Liver (tissue), 9 donors: ENCODE data around the gene RGR. TPM values are rescaled to one million over a fixed set of nuclear protein-coding genes. Genes with fewer than 3 reads are reported as not detected.

Source experiments
- DNase-seq: peaks from one replicate; pipeline ENCODE4 v3.0.0-alpha.2; 2017; ENCODE audit warnings: low spot score
- H3K27ac ChIP-seq, 2 donors: one replicate each; pipeline ENCODE4 v1.7.0; 2013; ENCODE audit warnings: inconsistent platforms in 2 of 2, low read length in 2 of 2, control low read depth in 1 of 2, low read depth in 1 of 2, mild to moderate bottlenecking in 1 of 2
- H3K27me3 ChIP-seq, 4 donors: one replicate each; pipeline versions ENCODE4 v1.6.1 to v1.7.0; 2013; ENCODE audit warnings: low read length in 3 of 4, inconsistent platforms in 1 of 4, mild to moderate bottlenecking in 1 of 4, moderate library complexity in 1 of 4; ENCODE audit not compliant: control insufficient read depth in 4 of 4, insufficient read depth in 4 of 4
- H3K36me3 ChIP-seq, 4 donors: one replicate each; pipeline versions ENCODE4 v1.6.1 to v1.7.0; 2013; ENCODE audit warnings: low read length in 3 of 4, mild to moderate bottlenecking in 3 of 4, low read depth in 1 of 4, moderate library complexity in 1 of 4; ENCODE audit not compliant: control insufficient read depth in 4 of 4, insufficient read depth in 3 of 4
- H3K4me1 ChIP-seq, 4 donors: one replicate each; pipeline versions ENCODE4 v1.6.1 to v1.7.0; 2013; ENCODE audit warnings: low read length in 3 of 4, mild to moderate bottlenecking in 3 of 4, moderate library complexity in 1 of 4; ENCODE audit not compliant: control insufficient read depth in 4 of 4, insufficient read depth in 4 of 4
- H3K4me3 ChIP-seq, 3 donors: one replicate each; pipeline versions ENCODE4 v1.6.1 to v1.7.0; 2013; ENCODE audit warnings: low read length in 3 of 3, control low read depth in 1 of 3, low read depth in 1 of 3, mild to moderate bottlenecking in 1 of 3
- H3K9ac ChIP-seq, 2 donors: one replicate each; pipeline ENCODE4 v1.7.0; 2013; ENCODE audit warnings: low read length in 2 of 2, mild to moderate bottlenecking in 2 of 2, moderate library complexity in 2 of 2, control low read depth in 1 of 2, low read depth in 1 of 2
- H3K9me3 ChIP-seq, 4 donors: one replicate each; pipeline versions ENCODE4 v1.6.1 to v1.7.0; 2013; ENCODE audit warnings: low read length in 3 of 4; ENCODE audit not compliant: control insufficient read depth in 4 of 4
- ATF3 ChIP-seq: IDR thresholded peaks from 2 replicates; pipeline ENCODE4 v1.6.1; 2016; ENCODE audit warnings: antibody characterized with exemption
- CTCF ChIP-seq: fragments of 150-350 bp; IDR thresholded peaks from 2 replicates; pipeline ENCODE4 v1.5.1; 2017; ENCODE audit warnings: improper control_type of control experiment, low read depth, low read length; ENCODE audit not compliant: missing input control
- FOXA1 ChIP-seq: IDR thresholded peaks from 2 replicates; pipeline ENCODE4 v1.6.1; 2016; ENCODE audit warnings: antibody characterized with exemption
- FOXA2 ChIP-seq: IDR thresholded peaks from 2 replicates; pipeline ENCODE4 v1.6.1; 2016; ENCODE audit warnings: antibody characterized with exemption
- GABPA ChIP-seq, 2 donors: IDR thresholded peaks in 1 of 2; conservative IDR thresholded peaks in 1 of 2; 2 replicates each; pipeline ENCODE4 v1.6.1; 2016; ENCODE audit warnings: antibody characterized with exemption in 2 of 2, mild to moderate bottlenecking in 1 of 2, moderate library complexity in 1 of 2
- HNF4A ChIP-seq, 2 donors: conservative IDR thresholded peaks; 2 replicates each; pipeline ENCODE4 v1.6.1; 2016; ENCODE audit warnings: antibody characterized with exemption in 2 of 2, mild to moderate bottlenecking in 2 of 2
- HNF4G ChIP-seq: IDR thresholded peaks from 2 replicates; pipeline ENCODE4 v1.6.1; 2016; ENCODE audit warnings: antibody characterized with exemption
- JUND ChIP-seq, 2 donors: IDR thresholded peaks; 2 replicates each; pipeline ENCODE4 v1.6.1; 2016; ENCODE audit warnings: antibody characterized with exemption in 2 of 2
- MAX ChIP-seq: IDR thresholded peaks from 2 replicates; pipeline ENCODE4 v1.6.1; 2016; ENCODE audit warnings: antibody characterized with exemption
- NR2F2 ChIP-seq: IDR thresholded peaks from 2 replicates; pipeline ENCODE4 v1.6.1; 2016; ENCODE audit warnings: antibody characterized with exemption
- RAD21 ChIP-seq, 2 donors: IDR thresholded peaks; 2 replicates each; pipeline ENCODE4 v1.6.1; 2016; ENCODE audit warnings: antibody characterized with exemption in 2 of 2, mild to moderate bottlenecking in 2 of 2
- REST ChIP-seq: IDR thresholded peaks from 2 replicates; pipeline ENCODE4 v1.6.1; 2016; ENCODE audit warnings: antibody characterized with exemption, mild to moderate bottlenecking
- RXRA ChIP-seq, 2 donors: IDR thresholded peaks; 2 replicates each; pipeline ENCODE4 v1.6.1; 2017 to 2018; ENCODE audit warnings: antibody characterized with exemption in 2 of 2, mild to moderate bottlenecking in 1 of 2
- SP1 ChIP-seq: IDR thresholded peaks from 2 replicates; pipeline ENCODE4 v1.6.1; 2018; ENCODE audit warnings: antibody characterized with exemption, mild to moderate bottlenecking
- TAF1 ChIP-seq: conservative IDR thresholded peaks from 2 replicates; pipeline ENCODE4 v1.6.1; 2016; ENCODE audit warnings: antibody characterized with exemption, mild to moderate bottlenecking
- YY1 ChIP-seq: IDR thresholded peaks from 2 replicates; pipeline ENCODE4 v1.6.1; 2016; ENCODE audit warnings: antibody characterized with exemption, mild to moderate bottlenecking
- ZBTB33 ChIP-seq: IDR thresholded peaks from 2 replicates; pipeline ENCODE4 v1.6.1; 2016; ENCODE audit warnings: antibody characterized with exemption
- WGBS: extraction: QIAGEN DNeasy Blood & Tissue Kit; methylation state at CpG from one replicate; pipeline ENCODE4 v1.1.7; 2013; 5-methylcytosine and 5-hydroxymethylcytosine counted together
- polyA plus RNA-seq, 2 donors: library from polyadenylated mRNA; stranded (reverse) in 1 of 2; unstranded in 1 of 2; fragments of 200-250 nt in 1 of 2; fragments of >200 nt in 1 of 2; fragmentation: Nextera tagmentation in 1 of 2; extraction: Ambion mirVana in 1 of 2; gene quantifications; one replicate each; pipeline versions ENCODE4 v1.2.1 to v1.2.3, GENCODE V29; 2013 to 2015
- total RNA-seq, 2 donors: library from RNA; depleted of rRNA; stranded (reverse); fragments of >200 nt; gene quantifications; one replicate each; pipeline ENCODE4 v1.2.3, GENCODE V29; 2014
- donor health status: healthy.
- donor health status: healthy.
- donor health status: healthy.
- donor health status: healthy.
- donor health status: healthy.

The RGR gene
- total and polyA plus RNA-seq, 4 donors: not detected

- TF ChIP-seq HNF4G (no peak), REST (no peak), FOXA2 (no peak), YY1 (no peak), NR2F2 (no peak), CTCF (no peak), FOXA1 (no peak), HNF4A (conservative IDR thresholded peaks at IDR 0.05) (no peak), RXRA (IDR thresholded peaks at IDR 0.05) (no peak), MAX (no peak), SP1 (no peak), JUND (IDR thresholded peaks at IDR 0.05) (no peak), GABPA (IDR thresholded peaks at IDR 0.05 in 1 of 2, conservative IDR thresholded peaks at IDR 0.05 in 1 of 2) (no peak), ZBTB33 (no peak), RAD21 (IDR thresholded peaks at IDR 0.05) (no peak)
- Histone ChIP-seq H3K9me3 (no peaks in the 10 kb centered on the region), H3K27me3 (no peaks in the 10 kb centered on the region), H3K36me3 (no peaks in the 10 kb centered on the region), H3K9ac (no peak overlapping the region), H3K4me1 (no peaks in the 10 kb centered on the region), H3K27ac (no peak overlapping the region), H3K4me3 (no peak overlapping the region)
- no peak for DNase-seq
- 81% methylated on average over 6 of the region's 6 CpGs for WGBS
Measured at GRCh38 chr10:84247496-84247895, 2.6 kb downstream of the RGR start.

GRCh38 chr10:84248794-84249193 lies 3.9 kb downstream of the RGR start:
- H3K27ac ChIP-seq: no peak overlapping the region
- no peaks in the 10 kb centered on the region for H3K36me3 ChIP-seq
- no peak overlapping the region for H3K4me3 ChIP-seq
- no peaks in the 10 kb centered on the region for H3K27me3 ChIP-seq
- 74% methylated on average over 12 of the region's 12 CpGs for WGBS
- no peaks in the 10 kb centered on the region for H3K9me3 ChIP-seq
- H3K9ac ChIP-seq: no peak overlapping the region
- H3K4me1 ChIP-seq: no peaks in the 10 kb centered on the region
- no peak for DNase-seq
- TF ChIP-seq JUND (IDR thresholded peaks at IDR 0.05): no peak
- no peak for TF ChIP-seq FOXA1
- no peak for TF ChIP-seq GABPA (IDR thresholded peaks at IDR 0.05 in 1 of 2, conservative IDR thresholded peaks at IDR 0.05 in 1 of 2)
- no peak for TF ChIP-seq SP1
- TF ChIP-seq TAF1: no peak
- TF ChIP-seq ZBTB33: no peak
- no peak for TF ChIP-seq RXRA (IDR thresholded peaks at IDR 0.05)
- TF ChIP-seq FOXA2: no peak
- TF ChIP-seq REST: no peak
- TF ChIP-seq MAX: no peak
- no peak for TF ChIP-seq ATF3
- no peak for TF ChIP-seq NR2F2
